ENCODE data around the gene MSLN.

The MSLN gene

GRCh38 chr16:764184-764750 lies 3.7 kb downstream of the MSLN start:
- no peak overlapping the region for H3K4me3 ChIP-seq (ENCODE audit: low read depth, low read length)
- TF ChIP-seq CTCF (IDR thresholded peaks at IDR 0.05; ENCODE audit: low read depth, low read length): no peak

GRCh38 chr16:764848-765487 lies 4.4 kb downstream of the MSLN start:
- H3K4me3 ChIP-seq (ENCODE audit: low read depth, low read length): no peak overlapping the region
- TF ChIP-seq CTCF (IDR thresholded peaks at IDR 0.05; ENCODE audit: low read depth, low read length): no peak

- no peak for TF ChIP-seq CTCF (IDR thresholded peaks at IDR 0.05; ENCODE audit: low read depth, low read length)
These were observed 4.9 kb downstream of the MSLN start for GRCh38 chr16:765488-765865.

GRCh38 chr16:766008-766819 lies 5.7 kb downstream of the MSLN start:
- no peak overlapping the region for H3K4me3 ChIP-seq (ENCODE audit: low read depth, low read length)
- TF ChIP-seq CTCF (IDR thresholded peaks at IDR 0.05; ENCODE audit: low read depth, low read length): no peak

More at GRCh38 chr16:765488-765865, 4.9 kb downstream of the MSLN start:
- no peak overlapping the region for H3K4me3 ChIP-seq (ENCODE audit: low read depth, low read length)

GRCh38 chr16:766820-767640 lies 6.5 kb downstream of the MSLN start:
- TF ChIP-seq CTCF (IDR thresholded peaks at IDR 0.05; ENCODE audit: low read depth, low read length): no peak
- no peak overlapping the region for H3K4me3 ChIP-seq (ENCODE audit: low read depth, low read length)

GRCh38 chr16:767743-768235 lies 7.3 kb downstream of the MSLN start:
- no peak for TF ChIP-seq CTCF (IDR thresholded peaks at IDR 0.05; ENCODE audit: low read depth, low read length)
- no peak overlapping the region for H3K4me3 ChIP-seq (ENCODE audit: low read depth, low read length)

Measured in WI38 (cell line).